Astrocyte (in vitro differentiated cells and primary cell): Measurements from ENCODE around the gene AIMP2. TPM values are rescaled to one million over a fixed set of nuclear protein-coding genes. Genes with fewer than 3 reads are reported as not detected.

Experiments
- DNase-seq: peaks from one replicate; pipeline ENCODE4 v3.0.0-alpha.2; 2010; ENCODE audit warnings: low read depth
- FAIRE-seq: peaks from 2 replicates; lab custom pipeline; 2011; peaks lifted over from hg19 to GRCh38; lab: Jason Lieb, UNC
- H2AFZ ChIP-seq: 2 replicates; pipeline ENCODE4 v1.6.0; 2012; ENCODE audit warnings: low read depth, low read length, inconsistent platforms
- H3K27ac ChIP-seq: 2 replicates; pipeline ENCODE4 v1.5.1; 2011; ENCODE audit warnings: low read depth, low read length, inconsistent platforms
- H3K27me3 ChIP-seq: 2 replicates; pipeline ENCODE4 v1.6.0; 2011; ENCODE audit warnings: low read length, inconsistent platforms; ENCODE audit not compliant: insufficient read depth
- H3K36me3 ChIP-seq: 2 replicates; pipeline ENCODE4 v1.5.1; 2011; ENCODE audit warnings: low read length, inconsistent platforms; ENCODE audit not compliant: insufficient read depth
- H3K4me1 ChIP-seq: 2 replicates; pipeline ENCODE4 v1.5.1; 2011; ENCODE audit warnings: low read length, inconsistent platforms; ENCODE audit not compliant: insufficient read depth
- H3K4me2 ChIP-seq: 2 replicates; pipeline ENCODE4 v1.6.0; 2012; ENCODE audit warnings: low read length, inconsistent platforms
- H3K4me3 ChIP-seq: 2 replicates; pipeline ENCODE4 v1.5.1; 2011; ENCODE audit warnings: low read depth, mild to moderate bottlenecking, low read length, inconsistent platforms; ENCODE audit not compliant: insufficient read depth
- H3K79me2 ChIP-seq: 2 replicates; pipeline ENCODE4 v1.6.0; 2012; ENCODE audit warnings: mild to moderate bottlenecking, low read length, inconsistent platforms; ENCODE audit not compliant: insufficient read depth
- H3K9ac ChIP-seq: 2 replicates; pipeline ENCODE4 v1.6.0; 2012; ENCODE audit warnings: mild to moderate bottlenecking, low read length, inconsistent platforms
- H3K9me3 ChIP-seq: 2 replicates; pipeline ENCODE4 v1.5.1; 2012; ENCODE audit warnings: low read depth, mild to moderate bottlenecking, low read length, inconsistent platforms; ENCODE audit not compliant: insufficient read depth
- H4K20me1 ChIP-seq: 2 replicates; pipeline ENCODE4 v1.6.0; 2012; ENCODE audit warnings: low read length, inconsistent platforms; ENCODE audit not compliant: insufficient read depth
- H3K27ac Mint-ChIP-seq: one replicate; pipeline ENCODE4 v1.8.0; 2021; ENCODE audit warnings: mild to moderate bottlenecking, mixed read lengths; ENCODE audit not compliant: unreplicated experiment
- H3K27me3 Mint-ChIP-seq: one replicate; pipeline ENCODE4 v1.8.0; 2021; ENCODE audit warnings: low read depth, mixed read lengths; ENCODE audit not compliant: unreplicated experiment
- H3K36me3 Mint-ChIP-seq: one replicate; pipeline ENCODE4 v1.8.0; 2021; ENCODE audit warnings: low read depth, mixed read lengths; ENCODE audit not compliant: unreplicated experiment
- H3K4me1 Mint-ChIP-seq: one replicate; pipeline ENCODE4 v1.8.0; 2021; ENCODE audit warnings: low read depth, mixed read lengths; ENCODE audit not compliant: unreplicated experiment
- H3K4me3 Mint-ChIP-seq: one replicate; pipeline ENCODE4 v1.8.0; 2021; ENCODE audit warnings: mild to moderate bottlenecking, moderate library complexity, mixed read lengths; ENCODE audit not compliant: unreplicated experiment
- H3K9me3 Mint-ChIP-seq: one replicate; pipeline ENCODE4 v1.8.0; 2021; ENCODE audit warnings: mild to moderate bottlenecking, mixed read lengths; ENCODE audit not compliant: unreplicated experiment
- EZH2 ChIP-seq: IDR thresholded peaks from 2 replicates; pipeline ENCODE4 v1.6.1; 2012; ENCODE audit warnings: mild to moderate bottlenecking, low read length, inconsistent platforms; ENCODE audit not compliant: insufficient read depth
- total RNA-seq: library from RNA; stranded (reverse); gene quantifications from 2 replicates; pipeline ENCODE4 v1.2.1, GENCODE V29; 2021
- TF ChIP-seq, protein P1 (sequence below): IDR thresholded peaks from 2 replicates; pipeline ENCODE4 v1.5.1; 2011; ENCODE audit warnings: low read depth, mild to moderate bottlenecking, inconsistent platforms, low read length, moderate library complexity; ENCODE audit not compliant: insufficient read depth

AIMP2 gene
- total RNA-seq, 1 donor from 2014 or later = 46.9 TPM

DNA sequence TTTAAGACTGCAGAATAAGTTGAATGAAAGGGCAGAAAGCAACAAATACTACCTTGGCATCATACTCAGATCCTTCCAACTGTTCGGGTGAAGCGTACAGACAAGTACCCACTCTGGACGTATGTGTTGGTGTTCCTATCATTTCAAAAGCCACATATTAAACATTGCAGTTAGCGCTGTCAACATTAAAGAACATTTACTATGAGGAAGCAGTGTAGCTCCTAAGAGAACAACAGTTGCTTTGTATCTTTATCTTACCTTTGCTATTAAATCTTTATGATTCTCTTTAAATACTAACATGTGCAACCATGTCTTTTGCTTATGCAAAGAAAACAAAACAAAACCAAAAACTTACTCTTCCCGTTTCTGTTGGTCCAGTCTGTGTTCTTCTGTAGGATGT is 19.5 kb downstream of the AIMP2 start:
- Histone ChIP-seq H3K36me3 (peaks cover 47% of the 10 kb centered on the region), H3K79me2 (peaks cover 10% of the 10 kb centered on the region), H3K4me1 (no peaks in the 10 kb centered on the region), H2AFZ (no peak overlapping the region), H3K9me3 (no peaks in the 10 kb centered on the region), H3K27ac (no peak overlapping the region), H4K20me1 (peaks cover 25% of the 10 kb centered on the region), H3K4me2 (no peak overlapping the region), H3K9ac (no peak overlapping the region), H3K4me3 (no peak overlapping the region), H3K27me3 (no peaks in the 10 kb centered on the region)
- TF ChIP-seq, protein P1, sequence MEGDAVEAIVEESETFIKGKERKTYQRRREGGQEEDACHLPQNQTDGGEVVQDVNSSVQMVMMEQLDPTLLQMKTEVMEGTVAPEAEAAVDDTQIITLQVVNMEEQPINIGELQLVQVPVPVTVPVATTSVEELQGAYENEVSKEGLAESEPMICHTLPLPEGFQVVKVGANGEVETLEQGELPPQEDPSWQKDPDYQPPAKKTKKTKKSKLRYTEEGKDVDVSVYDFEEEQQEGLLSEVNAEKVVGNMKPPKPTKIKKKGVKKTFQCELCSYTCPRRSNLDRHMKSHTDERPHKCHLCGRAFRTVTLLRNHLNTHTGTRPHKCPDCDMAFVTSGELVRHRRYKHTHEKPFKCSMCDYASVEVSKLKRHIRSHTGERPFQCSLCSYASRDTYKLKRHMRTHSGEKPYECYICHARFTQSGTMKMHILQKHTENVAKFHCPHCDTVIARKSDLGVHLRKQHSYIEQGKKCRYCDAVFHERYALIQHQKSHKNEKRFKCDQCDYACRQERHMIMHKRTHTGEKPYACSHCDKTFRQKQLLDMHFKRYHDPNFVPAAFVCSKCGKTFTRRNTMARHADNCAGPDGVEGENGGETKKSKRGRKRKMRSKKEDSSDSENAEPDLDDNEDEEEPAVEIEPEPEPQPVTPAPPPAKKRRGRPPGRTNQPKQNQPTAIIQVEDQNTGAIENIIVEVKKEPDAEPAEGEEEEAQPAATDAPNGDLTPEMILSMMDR = no peak
- no peak for TF ChIP-seq EZH2
- Mint-ChIP-seq H3K27ac (no peak overlapping the region), H3K9me3 (no peaks in the 10 kb centered on the region), H3K36me3 (peaks cover 33% of the 10 kb centered on the region), H3K4me1 (peaks cover 3% of the 10 kb centered on the region), H3K4me3 (no peak overlapping the region), H3K27me3 (no peaks in the 10 kb centered on the region)
- DNase-seq = no peak
- FAIRE-seq = no peak

DNA sequence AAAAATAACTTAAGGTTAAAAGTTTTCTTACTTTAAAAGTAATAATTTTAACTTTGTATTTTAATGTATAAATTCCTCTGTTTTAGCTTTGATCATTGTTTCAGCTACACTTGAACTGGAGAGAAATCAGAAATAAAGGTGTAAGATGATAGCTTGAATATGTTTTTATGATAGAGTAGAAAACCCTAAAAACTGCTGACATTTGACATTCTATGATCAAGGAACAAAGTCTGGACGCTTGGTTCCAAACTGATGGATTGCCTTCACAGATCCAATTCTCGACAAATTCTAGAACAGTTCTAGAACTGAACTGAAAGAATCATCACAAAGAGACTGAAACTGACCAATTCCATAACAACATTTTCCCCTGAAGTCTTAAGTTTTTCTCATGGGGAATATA is 21.9 kb downstream of the AIMP2 start, which contains the start of gene ANKRD61:
ANKRD61 (plus strand) TSS at position 389 of the 400 bp plus-strand sequence; CDS start at position 389, 0 bp downstream.
- Histone ChIP-seq H3K9ac (no peak within 1 kb of the TSS), H3K4me3 (no peak within 1 kb of the TSS), H3K27me3 (no peaks in the 10 kb centered on the region), H3K27ac (no peak within 1 kb of the TSS), H4K20me1 (peaks cover 22% of the 10 kb centered on the region), H3K9me3 (no peaks in the 10 kb centered on the region), H3K36me3 (peaks cover 51% of the 10 kb centered on the region), H3K4me2 (no peak within 1 kb of the TSS), H2AFZ (no peak within 1 kb of the TSS), H3K4me1 (no peaks in the 10 kb centered on the region), H3K79me2 (peaks cover 10% of the 10 kb centered on the region)
- no peaks in the 10 kb centered on the region for H3K9me3 Mint-ChIP-seq
- DNase-seq (no peak), FAIRE-seq (no peak)
- no peak within 1 kb of the TSS for H3K27ac Mint-ChIP-seq
- H3K4me1 Mint-ChIP-seq = peaks cover 3% of the 10 kb centered on the region
- H3K36me3 Mint-ChIP-seq = peaks cover 31% of the 10 kb centered on the region
- TF ChIP-seq EZH2 = no peak
- TF ChIP-seq, protein P1 = no peak
- no peaks in the 10 kb centered on the region for H3K27me3 Mint-ChIP-seq
- H3K4me3 Mint-ChIP-seq = no peak within 1 kb of the TSS

DNA sequence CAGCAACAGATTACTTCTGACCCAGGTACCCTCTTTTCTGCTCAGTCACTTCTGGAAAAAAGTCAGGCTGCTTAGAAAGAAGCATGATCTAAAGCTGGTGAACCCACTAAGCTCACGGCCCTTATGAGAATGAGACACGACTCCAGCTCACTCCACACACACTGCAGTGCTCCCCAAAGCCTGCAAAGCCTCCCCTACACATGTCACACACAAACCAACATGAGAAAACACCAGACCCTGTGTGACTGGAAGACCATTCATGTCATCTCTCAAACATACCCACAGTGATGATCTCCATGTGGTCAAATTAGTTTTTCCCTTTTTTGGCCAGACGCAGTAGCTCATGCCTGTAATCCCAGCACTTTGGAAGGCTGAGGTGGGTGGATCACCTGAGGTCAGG is 22.5 kb downstream of the AIMP2 start:
- no peaks in the 10 kb centered on the region for H3K9me3 Mint-ChIP-seq
- Histone ChIP-seq H3K4me3 (no peak overlapping the region), H3K27ac (no peak overlapping the region), H2AFZ (no peak overlapping the region), H3K9ac (no peak overlapping the region), H3K79me2 (peaks cover 10% of the 10 kb centered on the region), H3K9me3 (no peaks in the 10 kb centered on the region), H3K4me1 (no peaks in the 10 kb centered on the region), H3K4me2 (no peak overlapping the region), H3K36me3 (peaks cover 54% of the 10 kb centered on the region), H4K20me1 (peaks cover 22% of the 10 kb centered on the region), H3K27me3 (no peaks in the 10 kb centered on the region)
- no peak overlapping the region for H3K27ac Mint-ChIP-seq
- H3K4me1 Mint-ChIP-seq = no peaks in the 10 kb centered on the region
- peaks cover 27% of the 10 kb centered on the region for H3K36me3 Mint-ChIP-seq
- no peak for FAIRE-seq
- no peak overlapping the region for H3K4me3 Mint-ChIP-seq
- H3K27me3 Mint-ChIP-seq = no peaks in the 10 kb centered on the region
- TF ChIP-seq EZH2 = no peak
- TF ChIP-seq, protein P1 = no peak
- DNase-seq = no peak
